Stimulated activated CD4-positive, alpha-beta T cell treated with anti-CD3 and anti-CD28 coated beads, Interleukin-1b, Interleukin-23, amount 100 ng/mL, for 48 hours (primary cell): ENCODE results near the gene SDR42E2.
"Not testable (repeated sequence)": the region's sequence is repeated elsewhere in the genome, so short reads cannot be mapped to it uniquely, and the experiment has no call there.

Experiments used
- DNase-seq: peaks from one replicate; pipeline ENCODE4 v3.0.0-alpha.2; 2020

Gene SDR42E2

DNA sequence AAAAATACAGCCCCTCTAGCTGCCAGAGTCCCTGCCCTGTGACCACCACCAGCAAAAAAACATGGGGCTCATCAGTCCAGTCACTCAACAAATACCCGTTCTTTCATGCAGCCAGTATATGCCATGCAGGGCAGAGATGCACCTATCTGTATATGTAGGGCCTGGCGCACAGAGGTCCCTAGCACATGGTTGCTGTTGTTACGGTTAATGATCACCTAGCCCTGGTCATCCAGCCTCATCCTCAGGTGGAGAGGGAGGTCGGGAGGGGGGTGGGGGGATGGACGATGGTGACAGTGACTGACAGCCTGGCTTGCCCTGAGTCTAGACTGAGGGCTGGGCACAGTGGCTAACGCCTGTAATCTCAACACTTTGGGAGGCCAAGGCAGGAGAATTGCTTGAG is 1.5 kb downstream of the SDR42E2 start:
- no peak for DNase-seq

DNA sequence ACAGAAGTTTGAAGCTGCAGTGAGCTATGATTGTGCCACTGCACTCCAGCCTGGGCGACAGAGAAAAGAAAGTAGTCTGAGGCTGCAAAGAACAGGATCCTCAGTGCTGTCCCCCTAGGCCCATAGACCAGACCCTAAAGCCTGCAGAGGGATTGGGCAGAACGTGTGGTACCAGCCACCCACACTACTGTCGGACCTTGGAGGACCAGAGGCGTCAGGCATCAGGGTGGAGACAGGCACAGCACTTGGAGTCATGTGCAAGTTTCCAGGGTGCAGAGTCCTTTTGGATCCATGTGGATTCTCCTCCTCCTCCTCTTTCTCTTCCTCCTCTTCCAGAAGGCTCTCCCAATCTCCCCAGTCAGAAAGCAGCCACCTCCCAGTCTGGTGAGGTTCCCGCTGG is 2.2 kb downstream of the SDR42E2 start:
- no peak for DNase-seq

DNA sequence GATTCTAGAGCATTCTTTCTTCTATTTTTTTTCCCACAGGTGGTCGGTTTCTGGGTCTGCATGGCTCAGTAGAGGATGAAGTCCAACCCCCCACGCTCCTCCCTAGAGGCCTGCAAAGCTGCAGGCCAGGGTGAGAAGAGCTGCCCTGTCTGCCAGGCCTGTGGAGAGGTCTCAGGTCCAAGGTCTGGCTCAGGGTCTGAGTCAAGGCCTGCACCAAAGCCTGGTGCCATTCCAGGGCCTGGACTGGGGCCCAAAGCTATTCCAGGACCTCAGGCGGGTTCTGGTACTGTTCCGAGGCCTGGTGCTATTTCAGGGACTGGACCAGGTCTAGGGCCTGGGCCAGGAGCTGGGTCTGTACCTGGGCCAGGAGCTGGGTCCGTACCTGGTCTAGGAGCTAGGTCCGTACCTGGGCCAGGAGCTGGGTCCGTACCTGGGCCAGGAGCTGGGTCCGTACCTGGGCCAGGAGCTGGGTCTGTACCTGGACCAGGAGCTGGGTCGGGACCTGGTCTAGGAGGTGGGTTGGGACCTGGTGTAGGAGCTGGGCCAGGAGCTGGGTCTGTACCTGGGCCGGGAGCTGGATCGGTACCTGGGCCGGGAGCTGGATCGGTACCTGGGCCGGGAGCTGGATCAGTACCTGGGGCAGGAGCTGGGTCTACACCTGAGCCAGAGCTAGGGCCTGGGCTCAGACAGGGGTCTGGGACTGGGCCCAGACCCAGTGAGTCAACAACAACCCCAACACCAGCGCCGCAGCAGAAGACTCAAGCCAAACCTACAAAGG is 3.4 kb downstream of the SDR42E2 start:
- DNase-seq, result no peak

DNA sequence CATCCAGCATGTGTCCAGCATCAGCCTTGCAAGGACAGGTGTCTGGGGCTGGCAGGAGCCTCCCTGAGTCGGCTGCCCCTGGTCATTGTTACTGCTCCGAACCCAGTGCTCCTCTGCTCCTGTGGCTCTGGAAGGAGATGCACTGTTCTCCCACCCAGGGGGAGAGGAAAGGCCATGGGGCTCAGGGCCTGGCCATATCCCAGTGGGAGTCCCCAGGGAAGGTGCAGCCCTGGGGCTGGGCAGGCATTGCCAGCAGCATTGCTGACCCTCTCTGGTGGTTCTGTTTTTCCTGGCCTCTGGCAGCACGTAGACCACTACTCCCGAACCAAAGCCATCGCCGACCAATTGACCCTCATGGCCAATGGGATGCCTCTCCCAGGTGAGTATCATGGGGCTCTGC is 9.6 kb downstream of the SDR42E2 start:
- no peak for DNase-seq

DNA sequence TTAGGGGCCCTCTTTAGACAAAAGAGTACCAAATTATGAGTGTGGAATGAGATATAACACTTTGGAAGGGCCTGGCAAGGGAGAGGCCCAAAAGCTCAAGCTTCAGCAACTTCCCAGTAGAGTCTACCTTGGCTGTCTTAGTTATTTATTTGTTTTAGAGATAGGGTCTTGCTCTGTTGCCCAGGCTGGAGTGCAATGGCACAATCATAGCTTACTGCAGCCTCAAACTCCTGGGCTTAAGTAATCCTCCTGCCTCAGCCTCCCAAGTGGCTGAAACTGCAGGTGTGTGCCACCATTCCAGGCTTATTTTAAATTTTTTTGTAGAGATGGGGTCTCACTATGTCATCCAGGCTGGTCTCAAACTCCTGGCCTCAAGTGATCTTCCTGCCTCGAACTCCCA is 10.3 kb downstream of the SDR42E2 start:
- DNase-seq, result not testable (repeated sequence)

DNA sequence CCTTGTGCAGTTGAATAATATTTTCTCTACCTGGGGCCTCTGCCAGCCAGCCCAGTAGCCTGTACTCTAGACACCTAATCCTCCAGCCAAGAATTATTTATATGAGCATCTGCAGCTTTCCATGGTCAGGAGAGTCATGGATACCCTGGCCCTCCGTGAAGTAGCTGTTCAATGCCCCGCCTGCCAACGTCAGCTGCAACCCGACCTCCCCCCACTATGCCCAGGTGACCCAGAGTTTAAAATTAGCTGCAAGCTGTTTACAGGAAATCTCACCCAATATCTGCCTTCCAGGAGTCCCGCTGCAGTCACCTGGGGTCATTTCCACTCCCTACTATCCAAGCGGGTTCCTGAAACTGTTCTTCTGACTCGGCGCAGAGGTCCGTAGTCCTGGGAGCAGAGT is 12.3 kb downstream of the SDR42E2 start:
- no peak for DNase-seq

DNA sequence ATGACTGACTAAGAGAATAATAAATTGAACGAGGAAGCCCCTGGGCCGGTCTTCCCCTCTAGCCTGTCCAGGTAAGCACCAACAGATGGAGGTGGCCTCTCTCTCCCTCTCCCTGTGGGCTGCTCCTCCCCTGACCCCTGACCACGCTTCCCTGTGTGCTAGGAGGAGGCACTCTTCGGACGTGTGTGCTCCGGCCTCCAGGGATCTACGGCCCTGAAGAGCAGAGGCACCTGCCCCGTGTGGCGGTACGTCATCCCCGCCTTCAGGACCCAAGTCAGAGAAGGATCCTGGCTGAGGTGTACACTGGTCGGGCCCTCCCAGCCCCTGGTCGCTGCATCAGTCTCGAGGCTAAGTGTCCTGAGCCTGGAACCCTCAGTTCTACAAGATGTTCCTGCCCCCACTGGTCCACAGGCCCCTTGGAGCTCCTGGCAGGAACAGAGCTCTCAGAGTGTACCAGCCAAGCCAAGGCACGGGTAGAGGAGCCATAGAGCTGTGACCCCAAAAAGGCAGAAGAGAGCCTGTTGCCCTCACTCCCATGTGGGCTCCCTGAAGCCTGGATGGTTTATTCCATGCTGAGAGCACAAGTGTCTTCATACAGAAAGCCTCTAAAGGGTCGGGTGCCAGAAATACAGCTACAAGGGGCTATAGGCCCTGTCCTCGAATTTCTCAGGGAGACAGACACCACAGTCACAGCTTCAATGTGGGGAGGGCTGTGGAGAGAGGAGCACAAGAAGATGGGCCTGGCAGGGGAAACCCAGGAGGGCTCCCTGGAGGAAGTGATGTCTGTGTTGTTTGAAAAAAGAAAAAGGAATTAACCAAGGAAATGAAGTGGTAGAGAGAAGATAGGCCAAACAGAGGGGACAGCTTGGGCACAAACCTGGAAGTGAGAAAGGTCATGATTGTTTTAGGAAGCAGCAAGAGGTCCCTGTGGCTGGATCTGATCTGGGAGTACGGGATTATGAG is 15.9 kb downstream of the SDR42E2 start:
- no peak for DNase-seq

DNA sequence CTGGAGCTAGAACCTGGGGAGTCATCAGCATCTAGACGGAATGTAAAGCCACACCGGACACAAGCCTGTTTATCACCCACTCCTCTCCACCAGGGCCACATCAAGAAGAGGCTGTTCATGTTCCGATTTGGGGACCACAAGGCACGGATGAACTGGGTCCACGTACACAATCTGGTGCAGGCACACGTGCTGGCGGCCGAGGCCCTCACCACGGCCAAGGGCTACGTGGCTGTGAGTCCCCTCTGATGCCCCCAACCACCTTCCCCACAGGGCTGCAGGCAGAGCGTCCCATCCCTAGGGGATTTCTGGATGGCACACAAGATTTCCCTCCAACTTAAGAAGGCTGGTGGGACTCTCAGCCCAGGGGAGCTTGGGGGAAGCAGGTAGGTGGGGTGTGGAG is 19.1 kb downstream of the SDR42E2 start:
- DNase-seq, result no peak

DNA sequence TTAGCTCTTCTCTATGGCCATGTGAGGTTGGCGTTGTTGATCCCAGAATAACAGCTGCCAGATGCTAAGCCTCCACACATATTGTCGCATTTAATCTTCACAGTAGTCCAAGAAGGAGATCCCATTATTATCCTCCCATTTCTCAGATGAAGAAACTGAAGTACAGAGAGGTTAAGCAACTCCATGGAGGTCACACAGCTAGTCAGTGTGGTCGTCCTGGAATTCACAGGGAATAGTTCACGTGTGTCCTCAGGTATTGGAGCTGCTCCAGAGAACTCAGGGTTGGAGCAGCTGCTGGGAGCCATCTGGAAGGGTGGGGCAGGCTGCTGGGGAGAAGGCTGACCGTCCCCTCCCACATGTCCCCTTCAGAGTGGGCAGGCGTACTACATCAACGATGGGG is 19.5 kb downstream of the SDR42E2 start:
- DNase-seq, result no peak

DNA sequence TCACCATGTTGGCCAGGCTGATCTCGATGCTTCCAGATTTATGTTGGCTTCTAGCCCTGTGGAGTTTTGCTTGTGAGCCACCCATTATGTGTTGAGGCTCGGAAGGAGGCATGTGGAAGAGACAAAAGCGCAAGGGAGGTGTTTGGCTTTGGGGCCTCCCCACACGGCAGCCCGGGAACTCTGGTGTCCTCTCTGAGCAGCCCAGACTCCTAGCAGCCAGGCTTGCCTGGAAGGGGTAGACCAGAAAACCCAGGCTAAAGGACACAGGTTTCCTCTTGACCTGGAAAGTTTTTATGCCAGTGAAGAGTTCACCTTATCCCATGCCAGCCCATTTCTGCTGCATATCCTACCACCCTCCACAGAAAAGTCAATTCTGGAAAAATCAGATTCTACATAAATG is 21.0 kb downstream of the SDR42E2 start:
- no peak for DNase-seq

DNA sequence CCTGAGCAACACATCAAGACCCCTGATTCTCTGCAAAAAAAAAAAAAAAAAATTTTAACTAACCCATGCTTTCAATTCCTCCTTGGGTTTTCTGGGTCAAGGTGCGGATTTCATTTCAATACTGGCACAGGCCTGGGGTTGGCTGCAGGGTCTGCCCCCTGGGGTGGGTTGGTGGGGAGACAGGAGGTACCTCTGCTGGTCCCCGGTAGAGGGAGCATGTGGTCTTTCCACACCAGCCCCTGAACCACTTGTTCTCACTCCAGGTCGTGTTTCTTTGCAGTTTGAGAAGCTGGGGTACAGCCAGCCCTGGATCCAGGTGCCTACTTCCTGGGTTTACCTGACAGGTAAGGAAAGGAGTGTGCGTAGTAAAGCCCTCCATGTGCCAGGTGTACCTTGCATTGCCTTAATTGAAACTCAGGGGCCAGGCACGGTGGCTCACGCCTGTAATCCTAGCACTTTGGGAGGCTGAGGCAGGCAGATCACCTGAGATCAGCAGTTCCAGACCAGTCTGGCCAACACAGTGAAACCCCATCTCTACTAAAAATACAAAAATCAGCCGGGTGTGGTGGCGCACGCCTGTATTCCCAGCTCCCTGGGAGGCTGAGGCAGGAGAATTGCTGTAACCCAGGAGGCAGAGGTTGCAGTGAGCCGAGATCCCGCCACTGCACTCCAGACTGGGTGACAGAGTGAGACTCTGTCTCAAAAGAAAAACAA is 21.8 kb downstream of the SDR42E2 start:
- DNase-seq, result no peak

DNA sequence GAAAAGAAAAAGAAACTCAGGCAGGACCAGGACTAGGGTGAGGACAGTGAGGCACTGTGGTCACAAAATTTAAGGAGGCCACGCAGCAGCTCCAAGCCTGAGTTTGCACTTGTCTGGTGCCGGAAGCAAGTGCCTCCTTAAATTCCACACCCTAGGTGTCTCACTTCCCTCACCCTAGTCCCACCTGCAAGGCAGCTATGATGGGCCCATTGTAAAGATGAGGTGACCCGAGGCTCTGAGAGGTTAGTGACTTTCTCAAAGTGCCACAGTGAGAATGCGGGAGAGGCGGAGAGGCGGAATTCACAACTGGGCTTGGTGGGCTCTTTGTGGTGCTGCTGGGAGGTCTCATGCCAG is 22.3 kb downstream of the SDR42E2 start:
- DNase-seq, result no peak

DNA sequence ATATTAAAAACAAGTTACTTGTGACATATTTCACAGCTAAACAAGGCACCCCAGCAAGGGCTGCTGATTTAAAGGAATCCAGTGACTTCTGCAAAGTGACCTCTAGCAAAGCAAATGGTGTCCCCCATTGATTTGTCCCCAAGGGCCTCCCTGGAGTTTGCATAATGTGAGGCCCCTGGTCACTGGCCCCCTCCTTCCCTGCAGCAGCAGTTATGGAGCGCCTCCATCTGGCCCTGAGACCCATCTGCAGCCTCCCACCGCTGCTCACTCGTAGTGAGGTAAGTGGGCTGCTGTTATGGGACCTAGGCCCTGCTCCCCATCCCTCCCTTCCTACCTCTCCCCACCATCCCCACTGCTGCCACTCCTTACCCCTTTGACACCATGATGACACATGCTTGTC is 24.2 kb downstream of the SDR42E2 start:
- no peak for DNase-seq

DNA sequence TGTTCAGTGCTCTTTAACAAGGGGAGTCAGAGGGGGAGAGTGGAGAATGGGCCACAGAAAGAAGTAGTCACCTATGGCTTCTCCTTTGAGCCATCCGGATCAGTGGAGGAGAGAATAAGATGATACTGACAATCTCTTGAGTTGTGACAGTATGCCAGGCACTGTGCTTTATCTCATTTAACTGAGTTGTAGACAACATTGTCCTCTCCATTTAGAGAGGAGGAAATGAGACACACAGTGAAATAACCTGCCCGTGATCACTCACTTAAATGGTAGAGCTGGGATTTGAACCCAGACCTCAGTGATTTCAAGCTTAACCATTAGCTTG is 25.9 kb downstream of the SDR42E2 start:
- DNase-seq, result no peak

DNA sequence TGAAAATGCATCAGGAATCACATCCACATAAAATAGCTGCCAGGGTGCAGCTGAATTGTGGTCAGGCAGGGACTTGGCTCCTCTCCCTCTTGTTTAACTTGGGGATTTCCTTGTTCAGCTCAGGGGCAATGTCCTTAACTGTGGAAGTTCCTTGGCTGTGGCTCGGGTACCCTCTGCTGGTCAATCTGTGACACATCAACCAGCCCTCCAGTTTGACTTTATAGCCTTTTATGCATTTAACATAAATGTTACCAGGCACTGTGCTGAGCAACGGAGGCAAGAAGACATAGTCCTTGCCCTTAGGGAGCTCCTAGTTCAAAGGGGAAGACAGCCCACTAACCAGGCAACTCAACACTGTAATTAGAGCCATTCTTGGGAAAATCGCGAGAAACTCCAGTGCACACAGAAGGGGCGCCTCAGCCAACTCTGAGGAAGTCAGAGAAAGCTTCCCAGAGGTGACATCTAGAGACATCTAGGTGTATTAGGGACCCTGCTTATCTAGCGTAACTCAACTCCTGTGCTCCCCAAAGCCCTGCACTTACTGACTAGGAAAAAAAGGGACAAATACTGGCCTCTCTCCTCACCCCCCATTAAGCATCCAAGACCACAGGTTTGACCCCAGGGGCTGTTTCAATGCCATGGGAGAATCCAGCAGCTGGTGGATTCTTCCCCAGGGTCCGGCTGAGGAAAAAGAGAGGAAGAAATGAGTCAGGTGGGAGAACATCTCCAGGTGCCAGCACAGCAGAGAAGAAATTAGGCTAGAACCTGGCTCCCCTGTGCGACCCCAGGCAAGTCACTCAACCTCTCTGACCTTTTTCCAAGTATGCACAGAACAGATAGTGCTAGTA is 26.5 kb downstream of the SDR42E2 start:
- peak; percentile 70 for DNase-seq

DNA sequence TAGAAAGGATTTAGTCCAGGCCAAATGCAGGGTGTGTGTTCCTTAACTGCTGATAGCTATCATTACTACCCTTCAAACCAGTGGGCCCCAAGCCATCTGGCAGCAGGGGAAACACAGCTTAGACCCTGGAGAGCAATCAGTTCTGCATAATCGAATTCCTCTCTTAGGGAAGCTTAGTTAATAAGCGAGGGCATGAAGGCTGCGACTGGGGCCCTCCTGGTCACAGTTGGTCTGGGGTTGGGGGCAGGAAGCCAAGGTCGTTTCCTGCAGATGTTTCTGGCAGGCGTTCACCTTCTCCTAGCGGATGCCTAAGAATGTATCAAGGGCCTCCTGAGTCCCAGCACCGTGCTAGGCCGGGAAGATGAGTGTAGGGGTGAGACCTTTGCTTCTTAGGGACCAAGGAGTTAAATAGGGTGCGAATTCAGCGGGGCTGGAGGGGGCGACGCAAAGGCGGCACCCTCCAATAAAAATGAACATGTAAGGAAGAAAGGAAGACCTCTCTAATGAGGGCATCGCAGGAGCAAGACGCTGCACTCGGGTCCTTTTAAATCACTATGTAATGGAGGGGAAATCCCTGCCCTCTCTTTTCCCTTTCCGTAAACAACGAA is 27.3 kb downstream of the SDR42E2 start:
- peak; percentile 27 for DNase-seq

DNA sequence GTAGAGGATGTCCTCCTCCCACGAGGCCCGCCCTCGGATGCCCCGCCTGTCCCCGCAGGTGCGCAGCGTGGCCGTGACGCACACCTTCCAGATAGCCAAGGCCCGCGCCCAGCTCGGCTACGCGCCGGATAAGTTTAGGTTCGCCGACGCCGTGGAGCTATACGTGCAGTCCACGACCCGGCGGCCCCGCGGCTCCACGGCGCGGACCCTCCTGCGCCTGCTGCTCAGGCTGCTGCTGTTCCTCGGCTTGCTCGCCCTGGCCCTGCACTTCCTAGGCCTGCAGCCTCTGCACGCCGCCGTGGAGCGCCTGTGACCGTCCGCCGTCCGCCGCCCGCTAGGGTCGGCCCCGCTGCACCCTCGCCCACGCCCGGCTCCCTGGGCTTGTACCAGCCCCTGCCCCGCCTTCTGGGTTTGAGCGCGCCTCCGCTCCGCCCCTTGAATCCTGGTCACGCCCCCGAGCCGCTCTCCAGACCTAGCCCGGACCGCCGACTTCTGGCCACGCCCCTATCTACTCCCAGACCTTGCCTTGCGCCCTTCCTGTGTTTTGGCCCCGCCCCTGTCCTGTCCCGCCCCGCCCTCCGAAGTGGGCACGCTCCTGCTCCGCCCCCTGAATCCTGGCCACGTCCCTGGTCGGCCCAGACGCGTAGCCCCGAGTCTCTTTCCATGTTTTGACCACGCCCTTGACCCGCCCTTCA is 27.9 kb downstream of the SDR42E2 start:
- DNase-seq, result peak; percentile 99

DNA sequence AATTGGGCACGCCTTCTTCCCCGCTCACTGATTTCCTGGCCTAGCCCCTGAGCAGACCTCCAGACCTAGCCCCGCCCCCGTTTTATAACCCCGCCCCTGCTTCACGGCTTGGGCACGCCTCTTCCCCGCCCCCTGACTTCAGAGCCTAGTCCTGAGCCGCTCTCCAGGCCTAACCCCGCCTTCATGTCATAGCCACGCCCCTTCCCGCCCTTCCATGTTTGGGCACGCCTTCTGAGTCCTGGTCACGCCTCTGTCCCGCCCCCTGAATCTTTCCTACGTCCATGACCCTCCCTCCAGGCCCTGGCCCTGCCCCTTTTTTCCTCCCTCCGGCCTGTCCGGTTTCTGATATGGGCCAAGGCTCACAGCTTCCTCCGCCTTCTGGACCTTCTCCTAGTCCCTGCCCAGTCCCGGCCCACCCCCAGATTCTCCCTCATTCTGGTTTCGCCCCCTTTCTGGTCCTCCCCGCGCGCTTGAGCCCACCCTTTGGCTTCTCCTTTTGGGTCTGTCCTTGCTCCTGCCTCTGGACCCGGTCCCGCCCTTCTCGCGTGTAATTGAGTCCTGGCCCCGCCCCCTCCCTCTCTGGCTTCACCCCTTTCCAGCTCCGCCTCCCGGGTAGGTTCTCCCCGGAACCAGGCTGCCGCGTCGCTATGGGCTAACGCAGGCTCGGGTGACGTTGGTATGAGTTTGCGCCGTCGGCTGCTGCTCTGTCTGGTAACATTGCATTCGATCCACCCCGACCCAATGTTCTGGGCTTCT is 28.6 kb downstream of the SDR42E2 start:
- peak; percentile 99 for DNase-seq

DNA sequence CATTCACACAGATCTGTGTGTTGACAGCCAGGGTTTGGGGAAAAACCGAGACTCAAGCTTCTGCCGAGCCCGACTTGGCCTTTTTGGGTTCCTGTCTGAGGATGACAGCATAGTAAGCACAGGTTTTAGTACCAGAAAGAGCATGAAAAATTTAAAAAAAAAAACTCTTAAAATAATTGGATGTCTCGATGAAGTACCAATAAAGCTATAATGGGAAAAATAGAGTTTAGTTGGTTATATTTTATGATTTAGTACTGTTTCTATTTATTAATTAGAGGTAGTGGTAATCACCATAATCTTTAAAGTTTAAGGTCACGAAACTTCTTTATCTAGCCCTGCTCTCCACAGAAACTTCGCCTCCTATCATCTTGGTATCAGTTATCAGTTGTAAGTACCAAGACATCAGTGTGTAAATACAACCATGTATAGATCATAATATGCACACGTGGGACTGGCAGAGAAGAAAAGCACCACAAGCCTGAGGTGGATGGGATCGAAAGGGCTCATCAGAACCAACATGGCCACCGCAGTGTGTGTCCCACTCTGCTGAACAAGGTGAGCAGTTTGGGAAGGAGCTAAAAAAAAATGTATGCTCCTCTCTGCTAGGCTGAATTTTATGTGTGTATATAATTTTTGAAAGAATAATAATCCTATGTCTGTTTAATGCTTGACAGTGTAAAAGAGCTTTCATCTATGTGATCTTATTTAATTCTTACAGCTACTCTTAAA is 29.4 kb downstream of the SDR42E2 start:
- peak; percentile 44 for DNase-seq
